ENCODE results near the gene CFAP57.

CFAP57 gene

GRCh38 chr1:43274125-43274803, 102.1 kb downstream of the CFAP57 start:
- Histone ChIP-seq H3K36me3 (ENCODE audit: insufficient read depth, low read length) (no peaks in the 10 kb centered on the region), H3K4me1 (ENCODE audit: insufficient read depth, low read length) (peaks cover 13% of the 10 kb centered on the region), H3K9me3 (ENCODE audit: insufficient read depth, low read length, severe bottlenecking) (peaks cover 8% of the 10 kb centered on the region), H3K27me3 (ENCODE audit: insufficient read depth, low read length, poor library complexity) (no peaks in the 10 kb centered on the region), H3K79me2 (ENCODE audit: insufficient read depth, low read length) (no peaks in the 10 kb centered on the region), H3K9ac (ENCODE audit: low read depth, low read length) (no peak overlapping the region; the same call in 1 of the 2 replicates), H3K27ac (ENCODE audit: low read length) (peak overlapping the region; percentile 74), H3K4me2 (ENCODE audit: insufficient read depth, low read length) (peak overlapping the region; percentile 38), H4K20me1 (ENCODE audit: insufficient read depth, low read length) (no peaks in the 10 kb centered on the region), H3K4me3 (ENCODE audit: low read depth in 1 of 2, low read length in 2 of 2) (peak overlapping the region in 1 of 2 experiments; percentile 23; a peak in 2 of 4 replicates), H2AFZ (ENCODE audit: low read depth, low read length) (peak overlapping the region; percentile 73)
- DNase-seq (peak; percentile 82), ATAC-seq (ENCODE audit: insufficient read depth, low read depth) (peak; percentile 99)
- TF ChIP-seq CTCF (IDR thresholded peaks at IDR 0.05; ENCODE audit: borderline replicate concordance, extremely low read depth, low read length, poor library complexity, severe bottlenecking) (no peak), EZH2 (IDR thresholded peaks at IDR 0.05; ENCODE audit: borderline replicate concordance, low read depth, low read length, severe bottlenecking) (no peak)

GRCh38 chr1:43274804-43275180, 102.7 kb downstream of the CFAP57 start:
- peaks cover 8% of the 10 kb centered on the region for H3K9me3 ChIP-seq (ENCODE audit: insufficient read depth, low read length, severe bottlenecking)
- ATAC-seq (ENCODE audit: insufficient read depth, low read depth) (no peak; the same call in 2 of the 3 replicates), DNase-seq (no peak)
- H3K27me3 ChIP-seq (ENCODE audit: insufficient read depth, low read length, poor library complexity): no peaks in the 10 kb centered on the region
- H3K4me3 ChIP-seq (ENCODE audit: low read depth in 1 of 2, low read length in 2 of 2): peak overlapping the region in 1 of 2 experiments; percentile 23; a peak in 2 of 4 replicates
- peak overlapping the region; percentile 38 for H3K4me2 ChIP-seq (ENCODE audit: insufficient read depth, low read length)
- H3K27ac ChIP-seq (ENCODE audit: low read length): peak overlapping the region; percentile 74
- H4K20me1 ChIP-seq (ENCODE audit: insufficient read depth, low read length): no peaks in the 10 kb centered on the region
- TF ChIP-seq EZH2 (IDR thresholded peaks at IDR 0.05; ENCODE audit: borderline replicate concordance, low read depth, low read length, severe bottlenecking): no peak
- TF ChIP-seq CTCF (IDR thresholded peaks at IDR 0.05; ENCODE audit: borderline replicate concordance, extremely low read depth, low read length, poor library complexity, severe bottlenecking): no peak
- peak overlapping the region; percentile 73 for H2AFZ ChIP-seq (ENCODE audit: low read depth, low read length)
- no peaks in the 10 kb centered on the region for H3K36me3 ChIP-seq (ENCODE audit: insufficient read depth, low read length)
- H3K79me2 ChIP-seq (ENCODE audit: insufficient read depth, low read length): no peaks in the 10 kb centered on the region
- H3K4me1 ChIP-seq (ENCODE audit: insufficient read depth, low read length): peaks cover 13% of the 10 kb centered on the region
- H3K9ac ChIP-seq (ENCODE audit: low read depth, low read length): no peak overlapping the region; the same call in 1 of the 2 replicates

- H3K79me2 ChIP-seq (ENCODE audit: insufficient read depth, low read length): no peaks in the 10 kb centered on the region
- no peaks in the 10 kb centered on the region for H4K20me1 ChIP-seq (ENCODE audit: insufficient read depth, low read length)
- no peak for ATAC-seq (ENCODE audit: insufficient read depth, low read depth)
- no peak overlapping the region for H3K27ac ChIP-seq (ENCODE audit: low read length)
- H3K4me3 ChIP-seq (ENCODE audit: low read depth in 1 of 2, low read length in 2 of 2): no peak overlapping the region
- no peaks in the 10 kb centered on the region for H3K36me3 ChIP-seq (ENCODE audit: insufficient read depth, low read length)
- peaks cover 13% of the 10 kb centered on the region for H3K4me1 ChIP-seq (ENCODE audit: insufficient read depth, low read length)
- no peak for DNase-seq
- H3K9ac ChIP-seq (ENCODE audit: low read depth, low read length): no peak overlapping the region
- H2AFZ ChIP-seq (ENCODE audit: low read depth, low read length): no peak overlapping the region
- no peak overlapping the region for H3K4me2 ChIP-seq (ENCODE audit: insufficient read depth, low read length)
- TF ChIP-seq EZH2 (IDR thresholded peaks at IDR 0.05; ENCODE audit: borderline replicate concordance, low read depth, low read length, severe bottlenecking) (no peak), CTCF (IDR thresholded peaks at IDR 0.05; ENCODE audit: borderline replicate concordance, extremely low read depth, low read length, poor library complexity, severe bottlenecking) (no peak)
- no peaks in the 10 kb centered on the region for H3K27me3 ChIP-seq (ENCODE audit: insufficient read depth, low read length, poor library complexity)
- H3K9me3 ChIP-seq (ENCODE audit: insufficient read depth, low read length, severe bottlenecking): peaks cover 8% of the 10 kb centered on the region
Observed at GRCh38 chr1:43275826-43276620, 103.9 kb downstream of the CFAP57 start.
